ENCODE results near the gene HTR3C.

Gene HTR3C

GRCh38 chr3:184085389-184085852, 32.6 kb downstream of the HTR3C start:
- DNase-seq (ENCODE audit: low spot score) = no peak

GRCh38 chr3:184092199-184092598, 39.4 kb downstream of the HTR3C start:
- no peak for DNase-seq (ENCODE audit: low spot score)

- no peak for DNase-seq (ENCODE audit: low spot score)
These were observed 44.0 kb downstream of the HTR3C start, which contains the start of gene HTR3E for GRCh38 chr3:184096811-184097383. Gene HTR3E, plus strand, starts transcription at chr3:184097064. Its CDS starts 466 bp downstream, at chr3:184097530.

- no peak for DNase-seq (ENCODE audit: low spot score)
These were observed 44.7 kb downstream of the HTR3C start for GRCh38 chr3:184097556-184097955.

GRCh38 chr3:184099806-184100686, 47.2 kb downstream of the HTR3C start:
- no peak for DNase-seq (ENCODE audit: low spot score)
